Activated CD8-positive, alpha-beta memory T cell treated with anti-CD3 and anti-CD28 coated beads, Interleukin-2, amount 50 U/mL, for 24 hours (primary cell): Measurements from ENCODE around the gene MFRP.

Source experiments
- DNase-seq: peaks from one replicate; pipeline ENCODE4 v3.0.0-alpha.2; 2020; ENCODE audit errors: extremely low read depth

Gene MFRP

DNA sequence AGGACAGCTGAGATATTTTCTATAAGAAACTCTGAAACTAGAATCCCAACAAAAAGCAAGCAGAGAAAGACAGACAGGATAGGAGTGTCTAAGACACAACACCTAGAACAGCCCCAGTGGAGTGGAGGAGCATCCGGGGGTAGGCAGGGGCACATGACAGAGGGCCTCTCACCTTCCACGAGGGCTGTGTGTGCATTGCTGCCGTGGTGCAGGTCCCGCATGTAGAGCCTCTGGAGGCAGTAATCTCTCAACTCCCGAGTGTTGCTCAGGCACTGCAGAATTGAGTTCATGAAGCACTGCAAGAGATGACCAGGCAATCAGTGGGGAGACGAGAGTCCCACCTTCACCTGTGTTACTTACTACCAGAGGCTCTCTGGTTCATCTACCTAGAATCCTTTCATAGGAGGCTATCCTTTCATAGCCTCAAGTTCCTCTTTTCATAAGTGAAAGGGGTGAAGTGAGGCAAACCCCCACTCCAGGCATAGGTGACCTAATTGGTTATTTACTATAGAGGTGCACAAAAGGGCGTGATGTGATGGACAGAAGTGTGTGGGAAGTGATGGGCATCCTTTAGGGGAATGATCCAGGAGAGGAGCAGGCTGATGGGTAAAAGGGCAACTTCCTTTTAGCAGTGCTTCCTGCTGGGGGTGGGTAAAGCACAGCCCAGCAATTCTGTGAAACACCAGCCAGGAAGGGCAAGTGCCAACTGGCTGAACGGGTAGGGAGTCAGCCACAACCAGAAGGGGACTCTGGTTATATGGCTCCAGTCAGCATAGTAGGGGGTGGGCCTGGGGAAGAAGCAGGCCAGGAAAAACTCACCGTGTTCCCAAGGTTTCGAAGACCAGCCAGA, 13.1 kb upstream of the MFRP start:
- DNase-seq = no peak

- DNase-seq = no peak
These were observed 10.6 kb upstream of the MFRP start for GRCh38 chr11:119357074-119357473.

- DNase-seq = peak; percentile 17
These were observed 10.0 kb upstream of the MFRP start for GRCh38 chr11:119356349-119357031.

DNA sequence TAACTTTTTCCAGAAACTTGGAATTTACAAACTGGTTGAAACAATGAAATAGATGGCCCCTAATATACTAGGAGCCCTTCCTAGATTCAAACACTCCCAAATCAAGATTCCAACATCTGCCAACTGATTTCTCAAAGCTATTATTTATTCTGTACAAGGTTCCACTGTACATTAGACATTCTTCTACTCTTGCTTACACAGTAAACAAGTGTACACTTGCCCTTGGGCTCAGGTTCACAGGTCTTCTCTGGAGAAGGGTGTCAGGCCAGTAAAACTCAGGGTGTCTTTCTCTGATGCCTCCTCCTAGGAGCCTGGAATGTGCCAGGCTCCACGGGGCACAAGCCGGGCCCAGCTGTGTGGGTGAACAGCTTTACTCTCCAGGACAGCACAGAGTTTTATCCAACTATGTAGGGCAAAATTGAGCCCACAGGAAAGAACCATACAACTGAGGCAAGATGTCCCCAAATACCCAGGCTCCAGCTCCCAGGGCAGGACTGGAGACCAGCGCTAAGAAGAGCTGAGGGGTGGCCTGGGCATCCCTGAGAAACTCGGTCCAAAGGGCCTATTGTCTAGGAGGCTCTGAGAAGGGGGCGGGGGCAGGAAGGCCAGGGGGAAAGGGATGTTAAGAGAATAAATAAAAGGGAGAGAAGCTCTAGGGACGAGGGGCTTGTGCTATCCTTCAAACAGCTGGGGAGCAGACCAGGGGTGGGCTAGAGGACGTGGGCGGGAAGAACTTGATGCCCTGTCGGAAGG, 8.8 kb upstream of the MFRP start:
- no peak for DNase-seq

- no peak for DNase-seq
These were observed 6.4 kb upstream of the MFRP start for GRCh38 chr11:119352857-119353260.

GRCh38 chr11:119351232-119351631, 4.7 kb upstream of the MFRP start:
- no peak for DNase-seq

DNA sequence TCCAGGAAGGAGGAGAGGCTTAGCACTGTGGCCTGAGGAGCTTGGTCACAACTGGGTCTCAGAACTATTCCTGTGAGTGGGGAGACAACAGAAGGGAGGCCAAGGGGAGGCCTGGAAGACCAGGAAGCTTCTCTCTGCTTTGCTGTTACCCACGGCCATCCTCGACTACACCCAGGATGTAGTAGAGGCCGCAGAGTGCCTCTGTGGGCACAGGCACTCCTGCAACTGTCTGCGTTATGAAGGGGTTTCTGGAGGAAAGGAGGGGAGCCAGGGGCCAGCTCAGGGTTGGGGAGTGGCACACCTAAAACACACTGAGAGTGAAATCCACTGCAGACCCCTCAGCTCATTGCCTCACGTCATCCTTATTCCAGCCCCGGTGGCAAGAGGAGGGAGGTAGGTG, 3.8 kb upstream of the MFRP start:
- DNase-seq = no peak

GRCh38 chr11:119347940-119348605, 1.6 kb upstream of the MFRP start:
- DNase-seq = no peak

DNA sequence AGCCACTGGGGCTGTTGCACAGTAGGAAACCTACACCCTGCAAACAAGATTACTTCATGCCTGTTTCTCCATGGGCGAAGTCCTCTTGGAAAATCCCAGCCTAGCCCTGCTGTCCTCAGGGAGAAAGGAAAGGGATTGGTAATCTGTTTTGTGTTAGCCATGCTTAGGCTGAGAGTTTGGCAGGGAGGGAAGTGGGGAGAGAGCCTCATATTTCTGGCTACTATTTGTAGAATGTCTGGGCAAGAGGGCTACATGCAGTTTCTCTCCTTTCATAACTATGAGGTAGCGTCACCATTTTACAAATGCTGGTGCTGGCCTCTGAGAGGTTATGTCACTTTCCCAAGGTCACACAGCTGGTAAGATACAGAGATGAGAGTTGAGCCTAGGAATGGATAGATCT, 737 bp upstream of the MFRP start:
- DNase-seq = no peak

DNA sequence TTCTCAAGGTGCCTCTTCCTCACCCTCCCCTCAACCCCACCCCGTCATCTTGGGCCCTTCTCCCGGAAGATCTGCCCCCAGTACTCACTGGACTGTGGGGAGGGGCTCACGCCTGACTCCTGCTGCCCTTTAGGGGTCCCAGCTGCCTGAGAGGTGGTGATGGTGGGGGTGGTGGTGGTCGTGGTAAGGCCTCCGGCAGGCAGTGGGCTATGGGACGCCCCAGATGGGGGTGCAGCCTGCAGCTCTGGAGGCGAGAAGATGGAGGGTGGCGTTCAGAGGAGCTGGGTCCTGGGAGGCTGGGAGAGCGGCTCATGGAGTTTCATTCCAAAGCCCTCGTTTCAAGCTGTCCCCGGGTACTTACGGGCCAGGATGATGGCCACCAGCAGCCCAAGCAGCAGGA, 820 bp downstream of the MFRP start:
- no peak for DNase-seq

GRCh38 chr11:119344291-119345010, 2.1 kb downstream of the MFRP start:
- no peak for DNase-seq

GRCh38 chr11:119343726-119344125, 2.8 kb downstream of the MFRP start:
- no peak for DNase-seq

GRCh38 chr11:119342362-119343130, 4.0 kb downstream of the MFRP start:
- DNase-seq = no peak

- no peak for DNase-seq
These were observed 4.5 kb downstream of the MFRP start for GRCh38 chr11:119342023-119342300.

GRCh38 chr11:119341222-119342022, 5.1 kb downstream of the MFRP start:
- no peak for DNase-seq

DNA sequence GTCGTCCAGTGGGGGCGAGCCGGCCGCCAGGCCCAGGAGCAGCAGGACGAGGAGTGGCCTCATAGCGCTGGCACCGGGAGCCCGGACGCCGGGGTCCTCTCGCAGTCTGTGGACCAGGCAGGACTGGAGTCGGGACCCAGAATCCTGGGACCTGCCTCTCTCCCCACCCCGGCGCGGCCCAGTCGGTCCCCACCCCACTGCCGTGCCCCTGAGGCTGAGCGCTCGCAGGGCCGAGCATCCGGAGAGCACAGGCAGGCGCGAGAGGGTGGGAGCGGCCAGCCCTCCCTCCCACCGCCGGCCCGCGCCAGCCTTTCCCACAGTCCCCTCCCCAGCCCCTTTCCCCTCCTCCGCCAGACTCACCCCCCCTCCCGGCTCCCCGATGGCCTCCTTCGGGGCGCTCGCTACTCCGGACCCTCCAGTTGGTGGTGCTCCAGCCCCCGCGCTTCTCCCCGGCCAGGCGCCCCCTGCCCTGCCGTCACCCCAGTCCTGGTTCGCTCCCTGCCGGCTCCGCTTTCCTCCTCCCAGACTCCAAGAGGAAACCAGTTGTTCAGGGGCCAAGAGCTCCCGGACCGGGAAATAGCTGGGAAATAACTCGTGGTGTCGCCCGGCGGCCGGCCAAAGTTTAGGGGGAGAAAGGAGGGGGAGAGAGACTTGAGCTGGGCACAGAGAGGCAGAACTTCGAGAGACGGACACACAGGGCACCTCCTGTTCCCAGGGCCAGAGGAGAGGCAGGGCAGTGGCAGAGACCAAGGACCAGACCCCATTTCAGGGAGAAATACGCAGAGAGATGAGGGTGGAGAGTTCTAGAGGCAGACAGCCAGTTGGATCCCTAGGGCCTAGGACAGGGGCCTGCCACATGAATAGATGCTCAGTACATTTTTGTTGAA, 5.9 kb downstream of the MFRP start, which contains the start of gene C1QTNF5:
TSS of gene C1QTNF5 (minus strand) at position 549 of the 887 bp plus-strand sequence. CDS start at position 63, 486 bp downstream.
- no peak for DNase-seq

- no peak for DNase-seq
These were observed 6.7 kb downstream of the MFRP start for GRCh38 chr11:119339589-119340334.

GRCh38 chr11:119338965-119339588, 7.4 kb downstream of the MFRP start:
- no peak for DNase-seq
